NK-92 treated with Interleukin-12 subunit alpha and Interleukin-12 subunit beta, amount 100 ng/mL, for 24 hours (cell line): Measurements from ENCODE around the gene DEFB123.

Experiments used
- DNase-seq: peaks from one replicate; lab custom pipeline; 2025; lab: John Stamatoyannopoulos, UW

DEFB123 gene

GRCh38 chr20:31474097-31474436 lies 33.6 kb downstream of the DEFB123 start:
- DNase-seq, result no peak

GRCh38 chr20:31474758-31475427 lies 34.5 kb downstream of the DEFB123 start, which contains the start of the genes DEFB124 and REM1:
Gene DEFB124, minus strand, starts transcription at chr20:31475127. Its CDS starts 2,114 bp downstream, at chr20:31473013.
Gene REM1, plus strand, starts transcription at chr20:31475288. Its CDS starts 1,158 bp downstream, at chr20:31476446.
- DNase-seq, result no peak

- no peak for DNase-seq
Observed at GRCh38 chr20:31475472-31476293, 35.3 kb downstream of the DEFB123 start.

- no peak for DNase-seq
Observed at GRCh38 chr20:31476294-31476585, 35.8 kb downstream of the DEFB123 start.

GRCh38 chr20:31476643-31477215 lies 36.3 kb downstream of the DEFB123 start:
- no peak for DNase-seq

- no peak for DNase-seq
Observed at GRCh38 chr20:31484001-31484400, 43.6 kb downstream of the DEFB123 start.

GRCh38 chr20:31485450-31486339 lies 45.3 kb downstream of the DEFB123 start:
- DNase-seq, result no peak

GRCh38 chr20:31488115-31488514 lies 47.7 kb downstream of the DEFB123 start:
- DNase-seq, result no peak

GRCh38 chr20:31489152-31489551 lies 48.7 kb downstream of the DEFB123 start:
- DNase-seq, result no peak

- DNase-seq, result no peak
Observed at GRCh38 chr20:31490752-31491151, 50.3 kb downstream of the DEFB123 start.

GRCh38 chr20:31494131-31494530 lies 53.7 kb downstream of the DEFB123 start:
- DNase-seq, result no peak

GRCh38 chr20:31496761-31497295 lies 56.4 kb downstream of the DEFB123 start:
- no peak for DNase-seq

- no peak for DNase-seq
Observed at GRCh38 chr20:31497838-31498540, 57.6 kb downstream of the DEFB123 start.
